Measurements from ENCODE around the gene TDRD6.

The TDRD6 gene

DNA sequence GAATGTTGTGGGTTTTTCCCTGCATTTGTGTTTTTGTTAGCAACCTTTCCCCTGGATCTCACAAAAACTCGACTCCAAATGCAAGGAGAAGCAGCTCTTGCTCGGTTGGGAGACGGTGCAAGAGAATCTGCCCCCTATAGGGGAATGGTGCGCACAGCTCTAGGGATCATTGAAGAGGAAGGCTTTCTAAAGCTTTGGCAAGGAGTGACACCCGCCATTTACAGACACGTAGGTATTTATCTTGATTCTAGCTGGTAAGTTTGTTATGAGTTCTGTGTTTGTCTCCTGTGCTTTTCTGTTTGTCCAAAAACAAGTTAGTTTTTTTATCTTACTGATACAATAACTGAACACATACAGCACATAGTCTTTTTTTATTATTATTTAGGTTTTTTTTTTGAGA, 31.9 kb upstream of the TDRD6 start:
- DNase-seq (ENCODE audit: low read depth): peak; percentile 9
- TF ChIP-seq, protein P1, sequence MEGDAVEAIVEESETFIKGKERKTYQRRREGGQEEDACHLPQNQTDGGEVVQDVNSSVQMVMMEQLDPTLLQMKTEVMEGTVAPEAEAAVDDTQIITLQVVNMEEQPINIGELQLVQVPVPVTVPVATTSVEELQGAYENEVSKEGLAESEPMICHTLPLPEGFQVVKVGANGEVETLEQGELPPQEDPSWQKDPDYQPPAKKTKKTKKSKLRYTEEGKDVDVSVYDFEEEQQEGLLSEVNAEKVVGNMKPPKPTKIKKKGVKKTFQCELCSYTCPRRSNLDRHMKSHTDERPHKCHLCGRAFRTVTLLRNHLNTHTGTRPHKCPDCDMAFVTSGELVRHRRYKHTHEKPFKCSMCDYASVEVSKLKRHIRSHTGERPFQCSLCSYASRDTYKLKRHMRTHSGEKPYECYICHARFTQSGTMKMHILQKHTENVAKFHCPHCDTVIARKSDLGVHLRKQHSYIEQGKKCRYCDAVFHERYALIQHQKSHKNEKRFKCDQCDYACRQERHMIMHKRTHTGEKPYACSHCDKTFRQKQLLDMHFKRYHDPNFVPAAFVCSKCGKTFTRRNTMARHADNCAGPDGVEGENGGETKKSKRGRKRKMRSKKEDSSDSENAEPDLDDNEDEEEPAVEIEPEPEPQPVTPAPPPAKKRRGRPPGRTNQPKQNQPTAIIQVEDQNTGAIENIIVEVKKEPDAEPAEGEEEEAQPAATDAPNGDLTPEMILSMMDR (IDR thresholded peaks at IDR 0.05; ENCODE audit: insufficient read depth, low read depth, low read length, missing control alignments): no peak

DNA sequence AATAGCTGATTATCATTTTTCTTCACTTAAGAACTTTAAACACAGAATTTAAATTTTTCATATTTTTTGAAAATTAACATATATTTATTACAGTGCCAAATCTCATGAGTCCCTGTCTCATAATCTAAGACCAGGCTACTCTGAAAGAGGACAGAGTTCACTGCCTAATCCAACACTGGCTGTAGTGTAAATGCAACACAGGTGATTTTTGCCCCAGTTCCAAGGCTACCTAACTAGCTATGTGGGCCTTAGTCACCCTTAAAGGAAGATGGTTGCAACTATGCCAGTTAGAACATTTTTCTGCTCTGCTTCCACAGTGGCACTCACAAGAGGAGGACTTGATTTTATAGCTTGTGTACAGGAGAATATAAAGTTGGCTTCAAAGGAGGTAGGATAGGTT, 30.0 kb upstream of the TDRD6 start:
- no peak overlapping the region for H3K4me3 ChIP-seq (ENCODE audit: low read depth, low read length)
- TF ChIP-seq, protein P1 (IDR thresholded peaks at IDR 0.05; ENCODE audit: insufficient read depth, low read depth, low read length, missing control alignments): no peak
- DNase-seq (ENCODE audit: low read depth): no peak

More for the DNA sequence above, 31.9 kb upstream of the TDRD6 start:
- H3K4me3 ChIP-seq (ENCODE audit: low read depth, low read length): no peak overlapping the region

DNA sequence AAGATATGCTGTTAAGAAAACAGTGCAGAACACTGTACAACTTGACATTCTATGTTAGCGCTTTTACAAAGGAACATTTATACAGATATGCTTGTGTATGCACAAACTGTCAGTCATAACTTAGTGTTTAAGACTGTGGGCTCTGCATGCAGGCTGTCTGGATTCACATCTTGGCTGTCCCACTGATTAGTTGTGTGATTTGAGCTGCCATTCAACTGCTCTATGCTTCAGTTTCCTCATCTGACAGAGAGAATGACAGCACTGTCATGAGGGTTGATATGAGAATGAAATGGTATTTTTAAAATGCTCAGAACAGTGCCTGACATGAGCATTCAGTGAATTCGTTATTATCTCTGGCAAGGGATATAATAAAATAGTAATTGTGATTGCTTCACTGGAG, 26.2 kb upstream of the TDRD6 start:
- no peak for DNase-seq (ENCODE audit: low read depth)
- TF ChIP-seq, protein P1 (IDR thresholded peaks at IDR 0.05; ENCODE audit: insufficient read depth, low read depth, low read length, missing control alignments): no peak
- H3K4me3 ChIP-seq (ENCODE audit: low read depth, low read length): no peak overlapping the region

DNA sequence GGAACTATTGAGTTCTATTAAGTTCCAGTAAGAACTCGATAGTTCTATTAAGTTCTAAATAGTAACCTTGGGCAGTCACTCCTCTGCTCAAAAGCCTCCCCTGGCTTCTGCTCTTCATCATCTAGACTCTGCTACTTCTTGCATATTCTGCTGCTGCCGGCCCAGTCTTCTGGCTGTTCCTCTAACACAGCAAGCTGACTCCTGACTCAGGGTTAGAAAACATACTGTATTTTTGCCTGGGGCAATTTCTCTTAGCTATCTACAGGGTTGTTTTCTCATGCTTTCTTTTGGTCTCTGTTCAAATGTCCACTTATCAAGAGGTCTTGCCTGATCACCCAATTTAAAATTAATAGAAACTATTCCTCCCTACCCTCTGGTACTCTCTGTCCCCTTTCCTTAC, 20.3 kb upstream of the TDRD6 start:
- no peak for DNase-seq (ENCODE audit: low read depth)
- H3K4me3 ChIP-seq (ENCODE audit: low read depth, low read length): no peak overlapping the region
- TF ChIP-seq, protein P1 (IDR thresholded peaks at IDR 0.05; ENCODE audit: insufficient read depth, low read depth, low read length, missing control alignments): no peak

DNA sequence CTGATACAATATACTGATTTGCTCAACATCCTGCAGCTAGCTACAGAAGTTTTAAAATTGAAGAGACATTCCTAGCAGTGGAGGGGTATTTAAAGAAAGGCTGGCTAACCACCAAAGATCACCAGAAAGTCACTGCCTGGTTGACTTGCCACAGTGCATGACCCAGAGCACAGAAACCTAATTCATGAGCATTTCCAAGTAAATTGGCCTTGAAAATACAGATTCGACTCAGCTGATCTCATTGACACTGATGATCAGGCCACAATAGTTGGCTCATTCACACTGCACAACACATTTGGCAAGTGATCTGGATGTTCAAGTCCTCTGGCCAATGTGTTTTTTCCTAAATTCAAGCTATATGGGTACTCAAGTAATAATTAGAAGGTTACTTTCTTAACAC, 13.3 kb upstream of the TDRD6 start:
- TF ChIP-seq, protein P1 (IDR thresholded peaks at IDR 0.05; ENCODE audit: insufficient read depth, low read depth, low read length, missing control alignments): no peak
- no peak for DNase-seq (ENCODE audit: low read depth)
- no peak overlapping the region for H3K4me3 ChIP-seq (ENCODE audit: low read depth, low read length)

DNA sequence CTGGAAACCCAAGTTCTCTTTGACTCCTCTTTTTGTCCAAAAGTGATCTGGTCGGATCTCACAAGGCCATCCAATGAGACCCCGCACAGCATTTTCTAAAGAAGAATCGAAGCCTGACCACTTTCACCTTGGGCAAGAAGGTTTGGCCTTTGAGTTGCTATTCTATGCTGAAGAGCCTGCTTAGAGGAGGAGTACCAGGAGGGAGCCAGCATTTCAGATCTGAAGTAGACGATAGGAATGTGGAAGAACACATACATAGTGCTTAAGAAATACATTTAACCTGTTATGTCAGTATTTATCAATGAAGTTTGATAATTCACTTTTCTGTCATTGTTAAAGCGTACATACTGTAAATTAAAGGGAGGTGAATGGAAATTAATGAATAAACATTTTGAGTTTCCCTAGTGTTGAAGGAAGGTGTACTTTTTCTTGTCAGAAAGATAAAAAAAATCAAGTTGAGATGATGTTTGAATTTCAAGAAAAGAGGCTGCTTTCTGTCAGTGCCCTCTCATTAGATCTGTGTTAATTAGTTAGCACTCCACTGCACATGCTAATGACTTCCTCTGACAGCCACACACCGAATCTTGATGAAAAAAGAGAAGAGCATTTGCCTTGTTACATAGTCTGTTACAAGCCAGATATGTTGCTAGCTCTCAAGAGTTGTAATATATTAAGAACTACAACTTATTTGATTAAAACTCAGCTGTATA, 10.9 kb upstream of the TDRD6 start:
- TF ChIP-seq, protein P1 (IDR thresholded peaks at IDR 0.05; ENCODE audit: insufficient read depth, low read depth, low read length, missing control alignments): no peak
- H3K4me3 ChIP-seq (ENCODE audit: low read depth, low read length): no peak overlapping the region
- DNase-seq (ENCODE audit: low read depth): no peak

DNA sequence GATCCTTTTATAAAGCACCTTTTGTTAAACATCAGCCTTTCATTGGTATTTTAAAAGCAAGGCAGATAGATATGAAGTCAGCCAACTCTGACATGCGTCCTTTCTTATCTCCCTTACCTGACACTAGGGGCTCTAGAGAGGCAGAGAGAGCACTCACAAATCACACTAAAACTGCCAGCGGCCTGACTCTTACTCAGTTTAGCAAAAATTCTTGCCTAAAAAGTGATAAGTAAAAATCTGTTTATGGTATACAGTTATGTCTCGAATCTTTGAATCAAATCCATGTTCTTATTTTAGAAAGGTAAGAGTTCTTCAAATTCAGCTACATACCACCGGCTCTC, 10.4 kb upstream of the TDRD6 start:
- DNase-seq (ENCODE audit: low read depth): peak; percentile 10
- TF ChIP-seq, protein P1 (IDR thresholded peaks at IDR 0.05; ENCODE audit: insufficient read depth, low read depth, low read length, missing control alignments): peak; percentile 32
- H3K4me3 ChIP-seq (ENCODE audit: low read depth, low read length): no peak overlapping the region

Measured in GM12865 (cell line).